Left lung (tissue), 10 donors: ENCODE results near the gene LRP11. TPM values are rescaled to one million over a fixed set of nuclear protein-coding genes. Genes with fewer than 3 reads are reported as not detected.

Experiments used
- ATAC-seq: fragments of 200-7000 bp; cut with Tn5 transposase; one replicate; pipeline ENCODE4 v1.9.1; 2020; ENCODE audit warnings: moderate library complexity
- DNase-seq, 4 donors: peaks; one replicate each; pipeline ENCODE4 v3.0.0-alpha.2; 2013 to 2020
- H3K27ac ChIP-seq, 2 donors: fragments of 200-600 bp; sonication (generic) in 1 of 2; one replicate each; pipeline versions ENCODE4 v1.5.0 to v1.8.0; 2020 to 2021
- H3K27me3 ChIP-seq, 2 donors: fragments of 200-600 bp; sonication (generic) in 1 of 2; one replicate each; pipeline versions ENCODE4 v1.5.0 to v1.8.0; 2020 to 2021
- H3K36me3 ChIP-seq, 2 donors: fragments of 200-600 bp; sonication (generic) in 1 of 2; one replicate each; pipeline versions ENCODE4 v1.5.0 to v1.8.0; 2020 to 2021
- H3K4me1 ChIP-seq, 2 donors: fragments of 200-600 bp; one replicate each; pipeline ENCODE4 v1.8.0; 2021
- H3K4me3 ChIP-seq, 2 donors: fragments of 200-600 bp; sonication (generic) in 1 of 2; one replicate each; pipeline versions ENCODE4 v1.5.0 to v1.8.0; 2020 to 2021; ENCODE audit warnings: mild to moderate bottlenecking in 1 of 2
- H3K9me3 ChIP-seq, 2 donors: fragments of 200-600 bp; sonication (generic) in 1 of 2; one replicate each; pipeline versions ENCODE4 v1.5.0 to v1.8.0; 2020 to 2021
- CTCF ChIP-seq, 2 donors: fragments of 200-600 bp; sonication (generic) in 1 of 2; IDR thresholded peaks; one replicate each; pipeline versions ENCODE4 v1.5.0 to v1.8.0; 2021; ENCODE audit warnings: antibody characterized with exemption in 2 of 2
- intact Hi-C, 2 donors: fragments of 100-400 bp; cut with DNase I; formaldehyde crosslinking; loops; one replicate each; pipeline versions ENCODE4 v1.11.2 to v1.14.2; 2022
- polyA plus RNA-seq, 6 donors: library from polyadenylated mRNA; unstranded; fragments of 120-200 nt; gene quantifications; one replicate each; pipeline ENCODE4 v1.2.1, GENCODE V29; 2013; ENCODE audit not compliant: insufficient read length in 6 of 6
- total RNA-seq, 2 donors: library from RNA; stranded (reverse); fragmentation: NEBNext Ultra II Directional; extraction: Animal tissue kit (Norgen Biotek cat#: 25700); gene quantifications; one replicate each; pipeline ENCODE4 v1.2.1, GENCODE V29; 2021
- donor health status: DM: no; HTN: yes; CAD: no.
- donor health status: DM: no; HTN: no; CAD: no.

The LRP11 gene
- total and polyA plus RNA-seq, 8 donors, result 30.1 to 42.6 (median 36.4) TPM

GRCh38 chr6:149901444-149902140 is 37.4 kb upstream of the LRP11 start:
- intact Hi-C loops, result no loop called here
- ATAC-seq (no peak), DNase-seq (no peak)
- H3K9me3 ChIP-seq, result no peaks in the 10 kb centered on the region
- TF ChIP-seq CTCF (IDR thresholded peaks at IDR 0.05), result no peak
- H3K4me1 ChIP-seq, result peaks cover 0 to 21% of the 10 kb centered on the region in 2 donors
- H3K27me3 ChIP-seq, result no peaks in the 10 kb centered on the region
- no peak overlapping the region for H3K4me3 ChIP-seq
- H3K27ac ChIP-seq, result no peak overlapping the region
- H3K36me3 ChIP-seq, result no peaks in the 10 kb centered on the region

- no peak for TF ChIP-seq CTCF (IDR thresholded peaks at IDR 0.05)
- no peaks in the 10 kb centered on the region for H3K36me3 ChIP-seq
- intact Hi-C loops, result no loop called here
- no peak overlapping the region for H3K27ac ChIP-seq
- H3K27me3 ChIP-seq, result no peaks in the 10 kb centered on the region
- no peaks in the 10 kb centered on the region for H3K9me3 ChIP-seq
- no peak overlapping the region for H3K4me3 ChIP-seq
- ATAC-seq (no peak), DNase-seq (no peak)
- H3K4me1 ChIP-seq, result peaks cover 1 to 25% of the 10 kb centered on the region in 2 donors
Measured at GRCh38 chr6:149900620-149901443, 36.7 kb upstream of the LRP11 start.

- H3K4me3 ChIP-seq, result no peak overlapping the region
- no peak for TF ChIP-seq CTCF (IDR thresholded peaks at IDR 0.05)
- no peaks in the 10 kb centered on the region for H3K27me3 ChIP-seq
- ATAC-seq (no peak), DNase-seq (no peak)
- intact Hi-C loops, result no loop called here
- H3K4me1 ChIP-seq, result peaks cover 9 to 27% of the 10 kb centered on the region in 2 donors
- no peak overlapping the region for H3K27ac ChIP-seq
- H3K36me3 ChIP-seq, result no peaks in the 10 kb centered on the region
- H3K9me3 ChIP-seq, result no peaks in the 10 kb centered on the region
Measured at GRCh38 chr6:149899926-149900619, 35.9 kb upstream of the LRP11 start.

GRCh38 chr6:149899486-149899885 is 35.3 kb upstream of the LRP11 start:
- Histone ChIP-seq H3K4me3 (no peak overlapping the region), H3K36me3 (no peaks in the 10 kb centered on the region), H3K27ac (no peak overlapping the region), H3K4me1 (peaks cover 12 to 33% of the 10 kb centered on the region in 2 donors), H3K27me3 (no peaks in the 10 kb centered on the region), H3K9me3 (no peaks in the 10 kb centered on the region)
- ATAC-seq, result no peak
- intact Hi-C loops, result no loop called here
- DNase-seq, result no peak
- no peak for TF ChIP-seq CTCF (IDR thresholded peaks at IDR 0.05)

- TF ChIP-seq CTCF (IDR thresholded peaks at IDR 0.05), result no peak
Measured at GRCh38 chr6:149898966-149899365, 34.8 kb upstream of the LRP11 start.

More at GRCh38 chr6:149898966-149899365, 34.8 kb upstream of the LRP11 start:
- no peak for ATAC-seq
- H3K4me3 ChIP-seq, result no peak overlapping the region
- H3K36me3 ChIP-seq, result no peaks in the 10 kb centered on the region
- no peaks in the 10 kb centered on the region for H3K9me3 ChIP-seq
- no peak for DNase-seq
- H3K27ac ChIP-seq, result no peak overlapping the region
- H3K4me1 ChIP-seq, result peaks cover 12 to 33% of the 10 kb centered on the region in 2 donors
- no peaks in the 10 kb centered on the region for H3K27me3 ChIP-seq
- intact Hi-C loops, result no loop called here
